ENCODE data around the gene C6orf120.

Gene C6orf120

DNA sequence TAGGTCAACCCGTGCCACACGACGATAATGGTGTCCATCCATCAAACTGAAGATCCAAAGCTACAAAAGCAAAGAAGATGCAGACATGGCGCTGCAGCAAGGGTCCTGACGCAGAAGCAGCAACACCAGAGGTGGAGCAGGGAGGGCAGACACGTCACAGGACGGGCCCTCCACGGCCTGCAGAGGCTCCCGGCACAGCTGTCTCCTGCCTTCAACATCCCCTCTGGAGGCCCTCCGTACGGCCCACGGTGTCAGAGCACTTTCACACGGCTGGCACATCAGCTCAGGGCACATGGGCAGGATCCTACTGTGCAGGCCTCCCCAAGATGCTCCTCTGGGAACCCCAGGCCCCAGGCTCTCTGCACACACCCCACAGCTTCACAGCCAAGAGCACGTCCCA lies 37.7 kb upstream of the C6orf120 start:
- Histone ChIP-seq H3K4me1 (ENCODE audit: insufficient read depth, low read length) (peaks cover 14% of the 10 kb centered on the region), H3K9ac (ENCODE audit: low read depth, low read length) (no peak overlapping the region), H3K27ac (ENCODE audit: low read depth, low read length) (no peak overlapping the region), H3K36me3 (ENCODE audit: insufficient read depth, low read length) (peaks cover 89% of the 10 kb centered on the region), H3K27me3 (ENCODE audit: insufficient read depth, low read length) (no peaks in the 10 kb centered on the region), H3K9me3 (ENCODE audit: insufficient read depth, low read depth, low read length) (no peaks in the 10 kb centered on the region), H3K4me3 (ENCODE audit: low read length) (no peak overlapping the region)
- WGBS: 97% methylated on average over 14 of the region's 14 CpGs

DNA sequence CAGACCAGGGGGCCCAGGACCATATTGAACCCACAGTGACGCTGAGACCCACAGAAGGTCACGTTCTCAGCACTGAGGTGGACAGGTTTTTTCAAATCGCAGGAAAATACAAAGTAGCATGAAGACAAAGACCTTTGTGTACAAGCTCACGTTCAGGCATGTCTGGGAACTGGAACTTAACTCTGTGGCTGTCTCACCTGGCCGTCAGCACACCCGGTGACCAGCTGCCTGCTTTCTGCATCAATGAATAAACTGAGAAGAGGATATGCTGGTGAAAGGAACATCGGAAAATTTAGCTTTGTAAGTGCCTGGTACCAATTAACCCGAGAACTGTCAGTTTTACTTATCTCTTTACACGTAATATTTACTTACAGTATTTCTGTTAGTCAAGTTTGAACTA lies 36.6 kb upstream of the C6orf120 start:
- 96% methylated on average over 9 of the region's 9 CpGs for WGBS
- Histone ChIP-seq H3K27me3 (ENCODE audit: insufficient read depth, low read length) (no peaks in the 10 kb centered on the region), H3K27ac (ENCODE audit: low read depth, low read length) (no peak overlapping the region), H3K4me1 (ENCODE audit: insufficient read depth, low read length) (peaks cover 19% of the 10 kb centered on the region), H3K36me3 (ENCODE audit: insufficient read depth, low read length) (peaks cover 91% of the 10 kb centered on the region), H3K9ac (ENCODE audit: low read depth, low read length) (no peak overlapping the region), H3K9me3 (ENCODE audit: insufficient read depth, low read depth, low read length) (no peaks in the 10 kb centered on the region), H3K4me3 (ENCODE audit: low read length) (no peak overlapping the region)

DNA sequence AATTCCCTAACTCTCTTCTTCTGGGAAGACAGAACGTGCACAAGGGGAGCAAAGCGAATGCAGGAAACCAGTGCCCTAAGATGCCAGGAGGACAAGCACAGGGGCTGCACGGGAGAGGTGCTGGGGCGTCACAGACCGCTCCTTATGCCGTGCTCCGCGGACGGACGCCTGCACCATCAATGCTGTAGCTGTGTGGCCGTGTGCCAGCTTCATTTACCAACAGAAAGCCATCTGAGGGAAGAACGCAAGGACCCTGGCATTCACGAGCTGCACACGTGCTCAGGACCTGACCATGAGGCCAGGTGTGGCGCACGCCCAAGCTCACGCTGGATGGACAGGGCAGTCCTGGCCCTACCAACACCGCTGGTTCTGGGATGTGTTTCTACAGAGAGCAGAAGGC lies 35.5 kb upstream of the C6orf120 start:
- H3K9ac ChIP-seq (ENCODE audit: low read depth, low read length): no peak overlapping the region
- peaks cover 19% of the 10 kb centered on the region for H3K4me1 ChIP-seq (ENCODE audit: insufficient read depth, low read length)
- no peaks in the 10 kb centered on the region for H3K27me3 ChIP-seq (ENCODE audit: insufficient read depth, low read length)
- no peak overlapping the region for H3K4me3 ChIP-seq (ENCODE audit: low read length)
- H3K36me3 ChIP-seq (ENCODE audit: insufficient read depth, low read length): peaks cover 92% of the 10 kb centered on the region
- H3K27ac ChIP-seq (ENCODE audit: low read depth, low read length): no peak overlapping the region
- H3K9me3 ChIP-seq (ENCODE audit: insufficient read depth, low read depth, low read length): no peaks in the 10 kb centered on the region
- 96% methylated on average over 18 of the region's 18 CpGs for WGBS

DNA sequence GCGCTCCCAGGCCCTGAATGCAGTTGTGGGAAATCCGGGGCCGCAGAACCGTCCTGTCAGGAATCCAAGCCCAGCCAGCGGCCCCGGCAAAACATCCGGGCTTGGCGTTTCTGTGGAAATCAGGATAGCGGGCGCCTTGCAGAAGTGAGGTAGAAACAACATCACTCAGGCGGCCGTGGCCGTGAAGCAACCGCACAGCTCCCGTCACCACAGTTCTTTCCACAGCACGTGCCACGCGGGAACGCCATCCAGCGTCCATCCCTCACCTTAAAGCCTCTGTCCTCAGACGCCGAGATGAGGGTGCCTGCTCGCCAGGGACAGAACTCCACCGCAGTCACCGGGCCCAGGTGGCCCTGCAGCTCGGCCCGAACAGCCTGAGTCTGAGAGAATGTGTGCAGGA lies 34.2 kb upstream of the C6orf120 start:
- Histone ChIP-seq H3K4me3 (ENCODE audit: low read length) (no peak overlapping the region), H3K9ac (ENCODE audit: low read depth, low read length) (no peak overlapping the region), H3K36me3 (ENCODE audit: insufficient read depth, low read length) (peaks cover 95% of the 10 kb centered on the region), H3K27ac (ENCODE audit: low read depth, low read length) (no peak overlapping the region; the same call in 1 of the 2 replicates), H3K4me1 (ENCODE audit: insufficient read depth, low read length) (peaks cover 19% of the 10 kb centered on the region), H3K27me3 (ENCODE audit: insufficient read depth, low read length) (no peaks in the 10 kb centered on the region), H3K9me3 (ENCODE audit: insufficient read depth, low read depth, low read length) (no peaks in the 10 kb centered on the region)
- WGBS: 95% methylated on average over 27 of the region's 27 CpGs

DNA sequence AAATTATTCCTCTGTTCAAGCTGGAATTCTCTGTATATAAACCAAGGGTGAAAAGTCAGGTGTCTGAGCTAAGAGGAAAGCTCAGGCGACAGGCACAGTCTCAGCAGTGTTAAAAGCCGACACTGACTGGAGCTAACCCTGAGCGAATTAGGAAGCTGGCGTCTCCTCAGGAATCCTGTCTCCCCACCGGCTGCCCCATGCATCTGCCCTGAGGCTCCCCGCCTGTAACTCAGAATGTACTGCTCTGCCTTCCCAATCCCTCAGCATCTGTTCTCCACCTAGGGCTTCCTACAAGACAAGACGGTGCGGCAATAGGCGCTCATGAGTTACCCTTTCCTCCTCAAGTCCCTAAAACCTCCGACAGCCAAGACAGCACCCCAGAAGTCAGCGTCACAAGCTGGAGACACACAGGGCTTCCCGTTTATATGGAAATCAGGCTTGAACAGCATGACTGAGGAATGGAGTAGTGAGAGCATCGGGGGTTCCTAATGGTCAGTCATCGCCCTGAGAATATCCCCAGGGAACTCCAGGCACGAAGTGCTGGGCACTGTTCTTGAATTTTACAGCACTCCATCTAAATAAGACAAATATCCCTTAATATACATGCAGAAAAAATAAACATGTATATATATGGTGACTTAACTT lies 33.6 kb upstream of the C6orf120 start:
- H3K27ac ChIP-seq (ENCODE audit: low read depth, low read length): peak overlapping the region; percentile 49; the same call in 1 of the 2 replicates
- H3K4me3 ChIP-seq (ENCODE audit: low read length): no peak overlapping the region
- no peak overlapping the region for H3K9ac ChIP-seq (ENCODE audit: low read depth, low read length)
- H3K27me3 ChIP-seq (ENCODE audit: insufficient read depth, low read length): no peaks in the 10 kb centered on the region
- peaks cover 19% of the 10 kb centered on the region for H3K4me1 ChIP-seq (ENCODE audit: insufficient read depth, low read length)
- WGBS: 69% methylated on average over 14 of the region's 15 CpGs
- H3K36me3 ChIP-seq (ENCODE audit: insufficient read depth, low read length): peaks cover 93% of the 10 kb centered on the region
- H3K9me3 ChIP-seq (ENCODE audit: insufficient read depth, low read depth, low read length): no peaks in the 10 kb centered on the region

DNA sequence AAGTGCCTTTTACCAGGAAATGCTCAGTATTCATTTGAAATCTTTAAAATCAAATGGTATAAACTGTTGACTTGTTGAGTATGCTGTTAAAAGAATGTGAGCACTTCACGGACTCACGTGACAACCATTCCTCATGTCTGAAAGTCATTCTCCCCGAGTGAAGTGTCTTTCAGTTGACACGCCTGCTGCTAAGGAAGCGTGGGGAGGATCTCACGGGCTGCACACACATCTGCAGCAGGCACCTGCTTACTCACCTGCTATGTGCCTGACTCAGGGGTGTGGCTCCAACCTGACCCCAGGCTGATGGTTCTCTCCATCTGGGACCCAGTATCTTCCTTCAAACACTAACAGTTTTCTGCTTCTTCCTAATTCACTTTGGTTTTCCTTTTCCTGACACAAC lies 32.8 kb upstream of the C6orf120 start:
- no peaks in the 10 kb centered on the region for H3K27me3 ChIP-seq (ENCODE audit: insufficient read depth, low read length)
- 94% methylated on average over 6 of the region's 6 CpGs for WGBS
- no peak overlapping the region for H3K9ac ChIP-seq (ENCODE audit: low read depth, low read length)
- no peak overlapping the region for H3K4me3 ChIP-seq (ENCODE audit: low read length)
- peaks cover 85% of the 10 kb centered on the region for H3K36me3 ChIP-seq (ENCODE audit: insufficient read depth, low read length)
- H3K27ac ChIP-seq (ENCODE audit: low read depth, low read length): no peak overlapping the region
- no peaks in the 10 kb centered on the region for H3K9me3 ChIP-seq (ENCODE audit: insufficient read depth, low read depth, low read length)
- H3K4me1 ChIP-seq (ENCODE audit: insufficient read depth, low read length): peaks cover 19% of the 10 kb centered on the region

DNA sequence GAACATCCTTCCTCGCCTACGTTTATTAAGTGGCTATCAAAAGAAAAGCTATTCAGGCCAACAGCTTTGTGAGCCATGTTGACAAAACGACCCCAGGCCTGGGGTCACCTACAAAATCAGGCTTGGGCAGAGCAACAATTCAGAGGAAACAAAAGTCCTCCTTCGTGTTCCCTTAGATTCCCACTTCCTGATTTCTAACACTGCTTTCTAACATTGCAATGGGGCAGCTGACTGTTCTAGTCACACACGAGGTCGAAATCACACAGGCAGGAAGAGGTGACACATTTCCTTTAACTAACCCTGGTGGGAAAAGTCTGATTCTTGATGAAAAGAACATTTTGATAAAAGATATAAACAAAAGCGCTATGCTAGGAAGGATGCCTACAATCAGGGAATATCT lies 32.0 kb upstream of the C6orf120 start:
- Histone ChIP-seq H3K4me1 (ENCODE audit: insufficient read depth, low read length) (peaks cover 19% of the 10 kb centered on the region), H3K27ac (ENCODE audit: low read depth, low read length) (no peak overlapping the region), H3K27me3 (ENCODE audit: insufficient read depth, low read length) (no peaks in the 10 kb centered on the region), H3K36me3 (ENCODE audit: insufficient read depth, low read length) (peaks cover 80% of the 10 kb centered on the region), H3K9me3 (ENCODE audit: insufficient read depth, low read depth, low read length) (no peaks in the 10 kb centered on the region), H3K9ac (ENCODE audit: low read depth, low read length) (no peak overlapping the region), H3K4me3 (ENCODE audit: low read length) (no peak overlapping the region)
- WGBS: 93% methylated on average over 7 of the region's 7 CpGs

DNA sequence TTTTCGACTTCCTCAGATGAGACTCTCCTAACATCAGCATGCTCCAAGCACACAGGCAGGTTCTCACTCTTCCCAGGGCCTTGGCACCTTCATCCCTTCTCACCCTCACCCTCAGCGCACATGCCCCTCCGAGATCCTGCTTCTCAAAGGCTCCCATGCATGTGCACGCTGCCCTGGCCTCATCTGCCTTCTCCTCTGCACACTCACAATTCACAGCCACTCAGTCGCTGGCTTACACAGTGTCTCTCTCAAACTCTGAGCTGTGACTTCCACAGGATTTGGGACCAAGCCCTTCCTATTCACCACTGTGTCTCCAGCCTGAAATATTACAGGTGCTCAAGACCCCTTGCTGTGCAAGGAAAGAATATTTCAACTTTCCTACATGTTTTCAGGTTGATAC lies 30.4 kb upstream of the C6orf120 start:
- peaks cover 19% of the 10 kb centered on the region for H3K4me1 ChIP-seq (ENCODE audit: insufficient read depth, low read length)
- no peak overlapping the region for H3K27ac ChIP-seq (ENCODE audit: low read depth, low read length)
- no peak overlapping the region for H3K9ac ChIP-seq (ENCODE audit: low read depth, low read length)
- H3K36me3 ChIP-seq (ENCODE audit: insufficient read depth, low read length): peaks cover 67% of the 10 kb centered on the region
- H3K9me3 ChIP-seq (ENCODE audit: insufficient read depth, low read depth, low read length): no peaks in the 10 kb centered on the region
- 95% methylated on average over 5 of the region's 5 CpGs for WGBS
- H3K4me3 ChIP-seq (ENCODE audit: low read length): no peak overlapping the region
- no peaks in the 10 kb centered on the region for H3K27me3 ChIP-seq (ENCODE audit: insufficient read depth, low read length)

DNA sequence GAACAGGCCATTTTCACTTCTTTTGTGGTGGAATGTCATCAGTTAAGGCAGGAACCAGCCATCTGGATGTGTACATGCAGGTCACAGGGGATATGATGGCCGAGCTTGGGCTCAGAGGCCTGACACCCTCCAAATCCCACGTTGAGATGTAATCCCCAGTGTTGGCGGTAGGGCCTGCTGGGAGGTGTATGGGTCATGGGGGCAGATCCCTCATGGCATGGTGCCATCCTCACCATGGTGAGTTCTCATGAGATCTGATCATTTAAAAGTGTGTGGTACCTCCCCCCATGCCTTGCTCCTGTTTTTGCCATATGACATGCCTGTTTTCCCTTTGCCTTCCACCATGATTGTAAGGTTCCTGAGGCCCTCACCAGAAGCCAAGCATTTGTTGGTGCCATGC lies 26.9 kb upstream of the C6orf120 start:
- no peak overlapping the region for H3K27ac ChIP-seq (ENCODE audit: low read depth, low read length)
- H3K4me1 ChIP-seq (ENCODE audit: insufficient read depth, low read length): no peaks in the 10 kb centered on the region
- H3K4me3 ChIP-seq (ENCODE audit: low read length): no peak overlapping the region
- 82% methylated on average over 3 of the region's 3 CpGs for WGBS
- H3K27me3 ChIP-seq (ENCODE audit: insufficient read depth, low read length): no peaks in the 10 kb centered on the region
- no peak overlapping the region for H3K9ac ChIP-seq (ENCODE audit: low read depth, low read length)
- H3K36me3 ChIP-seq (ENCODE audit: insufficient read depth, low read length): peaks cover 64% of the 10 kb centered on the region
- H3K9me3 ChIP-seq (ENCODE audit: insufficient read depth, low read depth, low read length): no peaks in the 10 kb centered on the region

DNA sequence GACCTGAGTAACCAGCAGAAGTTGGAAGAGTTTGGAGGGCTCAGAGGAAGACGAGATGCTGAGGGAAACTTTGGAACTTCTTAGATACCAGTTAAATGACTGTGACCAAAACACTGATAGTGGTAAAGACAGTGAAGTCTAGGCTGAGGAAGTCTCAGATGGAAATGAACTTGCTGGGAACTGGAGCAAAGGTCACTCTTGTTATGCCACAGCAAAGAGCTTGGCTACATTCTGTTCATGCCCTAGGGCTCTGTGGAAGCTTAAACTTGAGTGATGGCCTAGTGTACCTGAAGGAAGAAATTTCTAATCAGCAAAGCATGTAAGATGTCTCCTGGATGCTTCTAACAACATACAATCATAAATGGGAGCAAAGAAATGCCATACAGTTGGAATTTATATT lies 24.8 kb upstream of the C6orf120 start:
- Histone ChIP-seq H3K9ac (ENCODE audit: low read depth, low read length) (no peak overlapping the region), H3K4me1 (ENCODE audit: insufficient read depth, low read length) (no peaks in the 10 kb centered on the region), H3K27me3 (ENCODE audit: insufficient read depth, low read length) (no peaks in the 10 kb centered on the region), H3K36me3 (ENCODE audit: insufficient read depth, low read length) (peaks cover 60% of the 10 kb centered on the region), H3K27ac (ENCODE audit: low read depth, low read length) (no peak overlapping the region), H3K9me3 (ENCODE audit: insufficient read depth, low read depth, low read length) (no peaks in the 10 kb centered on the region), H3K4me3 (ENCODE audit: low read length) (no peak overlapping the region)
- 95% methylated on average over 1 of the region's 1 CpG for WGBS

DNA sequence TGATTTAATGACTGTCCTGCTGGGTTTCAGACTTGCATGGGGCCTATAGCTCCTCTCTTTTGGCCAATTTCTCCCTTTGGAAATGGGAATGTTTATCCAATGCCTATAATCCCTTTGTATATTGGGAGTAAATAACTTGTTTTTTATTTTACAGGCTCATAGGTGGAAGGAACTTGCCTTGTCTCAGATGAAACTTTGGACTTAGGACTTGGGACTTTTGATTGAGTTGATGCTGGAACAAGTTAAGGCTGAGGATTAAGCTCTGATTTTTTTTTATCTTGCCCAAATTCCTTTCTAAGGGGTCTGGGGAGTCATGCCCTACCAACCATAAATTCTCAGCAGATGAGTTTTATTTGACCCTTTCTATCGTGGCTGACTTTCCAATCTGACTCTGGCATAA lies 23.6 kb upstream of the C6orf120 start:
- Histone ChIP-seq H3K4me1 (ENCODE audit: insufficient read depth, low read length) (no peaks in the 10 kb centered on the region), H3K36me3 (ENCODE audit: insufficient read depth, low read length) (peaks cover 61% of the 10 kb centered on the region), H3K9me3 (ENCODE audit: insufficient read depth, low read depth, low read length) (no peaks in the 10 kb centered on the region), H3K27me3 (ENCODE audit: insufficient read depth, low read length) (no peaks in the 10 kb centered on the region), H3K27ac (ENCODE audit: low read depth, low read length) (no peak overlapping the region), H3K9ac (ENCODE audit: low read depth, low read length) (no peak overlapping the region), H3K4me3 (ENCODE audit: low read length) (no peak overlapping the region)
- WGBS: 93% methylated on average over 1 of the region's 1 CpG

DNA sequence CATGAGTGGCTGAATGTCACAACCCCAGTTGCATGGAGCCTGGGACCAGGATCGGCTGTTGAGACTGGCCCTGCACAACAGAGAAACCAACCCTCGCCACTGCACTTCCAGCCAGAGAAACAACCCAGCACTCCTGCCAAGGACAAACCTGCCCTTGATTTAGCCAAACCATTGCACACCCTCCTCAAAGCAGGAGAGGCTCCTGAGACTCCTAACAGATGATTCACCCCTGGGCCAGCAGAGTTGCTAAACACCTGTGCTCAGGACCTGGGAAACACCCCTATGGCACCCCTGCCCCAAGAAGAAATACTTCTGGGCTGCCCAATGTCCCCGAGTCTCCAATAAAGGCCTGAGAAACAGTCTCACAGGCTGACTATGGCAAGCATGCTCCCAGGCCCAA lies 17.9 kb upstream of the C6orf120 start:
- WGBS: 93% methylated on average over 3 of the region's 3 CpGs

More for the DNA sequence above, 17.9 kb upstream of the C6orf120 start:
- peaks cover 27% of the 10 kb centered on the region for H3K9me3 ChIP-seq (ENCODE audit: insufficient read depth, low read depth, low read length)
- no peak overlapping the region for H3K9ac ChIP-seq (ENCODE audit: low read depth, low read length)
- H3K27me3 ChIP-seq (ENCODE audit: insufficient read depth, low read length): no peaks in the 10 kb centered on the region
- H3K4me1 ChIP-seq (ENCODE audit: insufficient read depth, low read length): no peaks in the 10 kb centered on the region
- no peak overlapping the region for H3K27ac ChIP-seq (ENCODE audit: low read depth, low read length)
- H3K4me3 ChIP-seq (ENCODE audit: low read length): no peak overlapping the region
- peaks cover 83% of the 10 kb centered on the region for H3K36me3 ChIP-seq (ENCODE audit: insufficient read depth, low read length)

Data from HUES64 (cell line).